SK-N-SH (cell line): Measurements from ENCODE around the gene P3R3URF. TPM values are rescaled to one million over a fixed set of nuclear protein-coding genes. Genes with fewer than 3 reads are reported as not detected.

Experiments
- CTCF ChIA-PET: fragments of 300-600, 350-600 bp; formaldehyde crosslinking; extraction: SDS; loops from one replicate; lab custom pipeline; 2021; lab: Yijun Ruan, JAX
- POLR2A ChIA-PET: fragments of 350-600 bp; sonication (Branson Sonifier 250); formaldehyde crosslinking; extraction: SDS; loops from one replicate; lab custom pipeline; 2020; ENCODE audit warnings: antibody characterized with exemption, inconsistent platforms; lab: Yijun Ruan, JAX
- DNase-seq: peaks from one replicate; pipeline ENCODE4 v3.0.0; 2012
- H2AFZ ChIP-seq: fragments of 200-600 bp; sonication (generic); 2 replicates; pipeline ENCODE4 v1.8.1; 2016; ENCODE audit warnings: antibody characterized with exemption, mild to moderate bottlenecking, low read depth
- H3F3A ChIP-seq: fragments of 200-600 bp; sonication (generic); replicated peaks from 2 replicates; pipeline ENCODE3; 2016; ENCODE audit warnings: antibody characterized with exemption, mild to moderate bottlenecking; ENCODE audit not compliant: insufficient read depth
- H3K27ac ChIP-seq, 2 experiments: fragments of 200-500 bp in 1 of 2; fragments of 200-600 bp in 1 of 2; sonication (Bioruptor generic) in 1 of 2; sonication (generic), shearing (Covaris generic) in 1 of 2; 2 replicates each; pipeline versions ENCODE4 v1.5.1 to v1.6.1; 2014 to 2016; ENCODE audit warnings: low read depth in 2 of 2, inconsistent platforms in 1 of 2, low read length in 1 of 2, mild to moderate bottlenecking in 1 of 2, mixed read lengths in 1 of 2
- H3K27me3 ChIP-seq: fragments of 200-600 bp; sonication (generic), shearing (Covaris generic); 2 replicates; pipeline ENCODE4 v1.6.1; 2016; ENCODE audit warnings: mixed run types; ENCODE audit not compliant: insufficient read depth
- H3K36me3 ChIP-seq, 2 experiments: fragments of 200-500 bp in 1 of 2; fragments of 200-600 bp in 1 of 2; sonication (Bioruptor generic) in 1 of 2; sonication (generic) in 1 of 2; replicated peaks in 1 of 2; 2 replicates each; pipeline versions ENCODE3 to v1.5.1; 2014 to 2016; ENCODE audit warnings: low read length in 1 of 2, mild to moderate bottlenecking in 1 of 2; ENCODE audit not compliant: insufficient read depth in 2 of 2, control insufficient read depth in 1 of 2
- H3K4me1 ChIP-seq, 2 experiments: fragments of 200-500 bp in 1 of 2; fragments of 200-600 bp in 1 of 2; sonication (Bioruptor generic) in 1 of 2; sonication (generic), shearing (Covaris generic) in 1 of 2; 2 replicates each; pipeline versions ENCODE4 v1.5.1 to v1.6.1; 2014 to 2016; ENCODE audit warnings: low read depth in 1 of 2, low read length in 1 of 2, mixed run types in 1 of 2; ENCODE audit not compliant: insufficient read depth in 2 of 2, control insufficient read depth in 1 of 2
- H3K4me2 ChIP-seq: fragments of 200-600 bp; sonication (generic), shearing (Covaris generic); 2 replicates; pipeline ENCODE4 v1.6.1; 2017; ENCODE audit warnings: mixed run types
- H3K4me3 ChIP-seq, 2 experiments: fragments of 200-500 bp in 1 of 2; fragments of 200-600 bp in 1 of 2; sonication (Bioruptor generic) in 1 of 2; sonication (generic), shearing (Covaris generic) in 1 of 2; 2 replicates each; pipeline versions ENCODE4 v1.5.1 to v1.8.1; 2014 to 2016; ENCODE audit warnings: low read depth in 2 of 2, inconsistent platforms in 1 of 2, low read length in 1 of 2, mild to moderate bottlenecking in 1 of 2, mixed read lengths in 1 of 2, moderate library complexity in 1 of 2
- H3K79me2 ChIP-seq: fragments of 200-600 bp; sonication (generic); 2 replicates; pipeline ENCODE4 v1.8.1; 2017; ENCODE audit warnings: mild to moderate bottlenecking; ENCODE audit not compliant: insufficient read depth
- H3K9ac ChIP-seq: fragments of 200-600 bp; sonication (generic); 2 replicates; pipeline ENCODE4 v1.6.1; 2017; ENCODE audit warnings: mixed run types
- H3K9me2 ChIP-seq: fragments of 200-600 bp; sonication (generic); 2 replicates; pipeline ENCODE4 v1.6.1; 2017; ENCODE audit warnings: mixed run types
- H3K9me3 ChIP-seq: fragments of 200-600 bp; sonication (generic); 2 replicates; pipeline ENCODE4 v1.6.1; 2017; ENCODE audit warnings: mixed run types, mild to moderate bottlenecking, moderate library complexity
- H4K20me1 ChIP-seq: fragments of 200-600 bp; sonication (generic); 2 replicates; pipeline ENCODE4 v1.6.1; 2017; ENCODE audit warnings: mild to moderate bottlenecking, mixed run types; ENCODE audit not compliant: insufficient read depth
- CHD2 ChIP-seq: fragments of 150-350 bp; IDR thresholded peaks from 2 replicates; pipeline ENCODE4 v1.6.1; 2018; ENCODE audit warnings: low read length; ENCODE audit not compliant: partially characterized antibody
- EP300 ChIP-seq, 2 experiments: IDR thresholded peaks; 2 replicates each; pipeline versions ENCODE4 v1.4.0 to v1.6.1; 2012; ENCODE audit warnings: borderline replicate concordance in 1 of 2, low read depth in 1 of 2, low read length in 1 of 2
- FOSL2 ChIP-seq: IDR thresholded peaks from 2 replicates; pipeline ENCODE4 v1.4.0; 2012; ENCODE audit warnings: low read depth, mild to moderate bottlenecking, moderate library complexity, borderline replicate concordance
- FOXJ3 ChIP-seq: sonication (generic); formaldehyde crosslinking; IDR thresholded peaks from 2 replicates; pipeline ENCODE4 v1.5.1; 2020; ENCODE audit warnings: mild to moderate bottlenecking, missing genetic modification reagents
- GATA2 ChIP-seq: sonication (generic); formaldehyde crosslinking; IDR thresholded peaks from 2 replicates; pipeline ENCODE4 v1.5.0; 2020; ENCODE audit warnings: mild to moderate bottlenecking, missing genetic modification reagents
- MEF2A ChIP-seq: IDR thresholded peaks from 2 replicates; pipeline ENCODE4 v1.4.0; 2012; ENCODE audit warnings: low read depth, borderline replicate concordance
- MXI1 ChIP-seq: IDR thresholded peaks from 2 replicates; pipeline ENCODE4 v1.6.1; 2012; ENCODE audit warnings: mild to moderate bottlenecking, low read depth, low read length, improper control_type of control experiment
- NRF1 ChIP-seq: IDR thresholded peaks from 2 replicates; pipeline ENCODE4 v1.6.1; 2012; ENCODE audit warnings: low read depth, mild to moderate bottlenecking, low read length
- POLR2AphosphoS5 ChIP-seq: IDR thresholded peaks from 2 replicates; pipeline ENCODE4 v1.6.1; 2012; ENCODE audit warnings: low read depth, low read length
- RAD21 ChIP-seq: IDR thresholded peaks from 2 replicates; pipeline ENCODE4 v1.6.1; 2012; ENCODE audit warnings: mild to moderate bottlenecking, low read length
- RCOR1 ChIP-seq: fragments of 150-350 bp; IDR thresholded peaks from 2 replicates; pipeline ENCODE4 v1.6.1; 2017; ENCODE audit warnings: antibody characterized with exemption, low read length
- SMC3 ChIP-seq: IDR thresholded peaks from 2 replicates; pipeline ENCODE4 v1.6.1; 2012; ENCODE audit warnings: low read depth, low read length, improper control_type of control experiment
- TAF1 ChIP-seq: IDR thresholded peaks from 2 replicates; pipeline ENCODE4 v1.6.1; 2012; ENCODE audit warnings: low read depth, mild to moderate bottlenecking, low read length, moderate library complexity, borderline replicate concordance
- TCF12 ChIP-seq: IDR thresholded peaks from 2 replicates; pipeline ENCODE4 v1.4.0; 2012
- YY1 ChIP-seq: IDR thresholded peaks from 2 replicates; pipeline ENCODE4 v1.4.0; 2012; ENCODE audit warnings: low read depth, mild to moderate bottlenecking
- WGBS: methylation state at CpG from one replicate; pipeline ENCODE4 v1.1.6; 2017; ENCODE audit warnings: low lambda C conversion rate; 5-methylcytosine and 5-hydroxymethylcytosine counted together
- polyA plus RNA-seq, 3 experiments: library from polyadenylated mRNA; depleted of rRNA; stranded (reverse); fragments of >200 nt; gene quantifications; 2 replicates each; pipeline ENCODE4 v1.2.3, GENCODE V29; 2012
- TF ChIP-seq, protein P1 (sequence below): IDR thresholded peaks from 2 replicates; pipeline ENCODE4; 2012
- TF ChIP-seq, protein P2 (sequence below): IDR thresholded peaks from 2 replicates; pipeline ENCODE4 v1.4.0; 2012; ENCODE audit warnings: low read depth, borderline replicate concordance
- TF ChIP-seq, protein P3 (sequence below): fragments of 150-350 bp; IDR thresholded peaks from 2 replicates; pipeline ENCODE4 v1.6.1; 2017; ENCODE audit warnings: antibody characterized with exemption, low read length, low read depth, borderline replicate concordance
- TF ChIP-seq, protein P4 (sequence below): IDR thresholded peaks from 2 replicates; pipeline ENCODE4 v1.4.0; 2012; ENCODE audit warnings: low read depth
- TF ChIP-seq, protein P5 (sequence below): IDR thresholded peaks from 2 replicates; pipeline ENCODE4 v1.6.1; 2012; ENCODE audit warnings: mild to moderate bottlenecking, low read depth, low read length, moderate library complexity

Gene P3R3URF
- polyA plus RNA-seq, 1 of the 3 experiments (the other 2 are of a cell fraction), result not detected

DNA sequence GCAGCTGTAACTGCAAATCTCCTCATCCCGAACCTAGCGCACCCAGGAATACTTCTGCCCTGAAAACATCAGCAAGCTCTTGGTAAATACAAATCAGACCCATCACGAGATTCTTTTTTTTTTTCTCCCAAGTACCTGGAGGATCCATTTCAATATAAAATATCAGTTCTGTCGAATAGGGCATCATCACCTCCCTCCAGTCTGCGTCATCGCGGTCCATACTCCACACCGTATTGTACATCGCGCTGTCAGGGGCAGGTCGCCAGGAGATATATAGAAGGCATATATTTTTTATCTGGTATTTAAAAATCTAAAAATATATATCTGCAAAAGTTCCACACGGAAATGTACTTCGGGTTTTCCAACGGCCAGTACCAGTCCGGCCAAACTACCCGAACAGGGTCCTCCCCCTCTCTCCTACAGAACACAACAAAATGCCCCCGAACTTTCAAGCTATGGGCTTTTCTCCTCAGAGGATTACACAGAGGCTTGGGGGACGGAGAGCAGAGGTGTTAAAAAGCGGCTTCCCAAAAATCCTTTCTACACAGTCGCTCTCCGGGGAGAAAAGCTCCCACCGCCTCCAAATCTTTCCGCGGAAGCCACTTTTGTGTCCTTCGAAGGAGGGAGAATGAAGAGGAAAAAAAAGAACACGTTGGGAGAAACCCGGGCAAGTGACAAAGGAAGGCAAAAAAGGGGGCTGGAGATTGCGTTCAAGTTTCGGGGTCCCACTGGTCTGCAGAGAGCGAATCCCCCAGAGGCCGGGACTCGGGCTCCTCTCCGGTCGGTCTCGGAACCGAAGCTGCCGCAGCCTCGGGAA lies 44.4 kb downstream of the P3R3URF start:
- TF ChIP-seq, protein P1, sequence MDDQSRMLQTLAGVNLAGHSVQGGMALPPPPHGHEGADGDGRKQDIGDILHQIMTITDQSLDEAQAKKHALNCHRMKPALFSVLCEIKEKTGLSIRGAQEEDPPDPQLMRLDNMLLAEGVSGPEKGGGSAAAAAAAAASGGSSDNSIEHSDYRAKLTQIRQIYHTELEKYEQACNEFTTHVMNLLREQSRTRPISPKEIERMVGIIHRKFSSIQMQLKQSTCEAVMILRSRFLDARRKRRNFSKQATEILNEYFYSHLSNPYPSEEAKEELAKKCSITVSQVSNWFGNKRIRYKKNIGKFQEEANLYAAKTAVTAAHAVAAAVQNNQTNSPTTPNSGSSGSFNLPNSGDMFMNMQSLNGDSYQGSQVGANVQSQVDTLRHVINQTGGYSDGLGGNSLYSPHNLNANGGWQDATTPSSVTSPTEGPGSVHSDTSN, result no peak
- no peak; the same call in 1 of the 2 replicates for TF ChIP-seq RAD21
- TF ChIP-seq MXI1, result 0 out of 2 replicates have a peak, but pooled peaks have one; percentile 43
- TF ChIP-seq CHD2, result no peak
- TF ChIP-seq TAF1, result peak; percentile 5; the same call in 1 of the 2 replicates
- TF ChIP-seq YY1, result no peak
- no peak for TF ChIP-seq MEF2A
- H3K4me3 ChIP-seq, result peak overlapping the region; percentile 80 to 99
- peaks cover 16% of the 10 kb centered on the region for H3F3A ChIP-seq
- H3K4me2 ChIP-seq, result peak overlapping the region; percentile 83
- H4K20me1 ChIP-seq, result no peaks in the 10 kb centered on the region
- WGBS, result under 1% methylated on average over 32 of the region's 38 CpGs
- H3K9me3 ChIP-seq, result no peaks in the 10 kb centered on the region
- peak; percentile 36 for DNase-seq
- ChIA-PET CTCF (interaction anchor here (0.6 to 1.8 kb wide), 7 partner anchors 15 to 182 kb away, joined by 3 to 10 read pairs (median 4); no protein-coding TSS in a partner anchor), POLR2A (interaction anchor here (0.6 to 1.7 kb wide), 13 partner anchors 9 to 1092 kb away, joined by 3 to 9 read pairs (median 4); partner anchors contain the start of gene POMGNT1)
- H3K36me3 ChIP-seq, result no peaks in the 10 kb centered on the region
- no peaks in the 10 kb centered on the region for H3K27me3 ChIP-seq
- peaks cover 42% of the 10 kb centered on the region for H3K79me2 ChIP-seq
- H2AFZ ChIP-seq, result peak overlapping the region; percentile 89
- peak overlapping the region; percentile 96 for H3K9ac ChIP-seq
- no peaks in the 10 kb centered on the region for H3K9me2 ChIP-seq
- peaks cover 10 to 20% of the 10 kb centered on the region in 2 experiments; a peak in 2 of 4 replicates for H3K4me1 ChIP-seq
- peak overlapping the region; percentile 98 to 100 for H3K27ac ChIP-seq

DNA sequence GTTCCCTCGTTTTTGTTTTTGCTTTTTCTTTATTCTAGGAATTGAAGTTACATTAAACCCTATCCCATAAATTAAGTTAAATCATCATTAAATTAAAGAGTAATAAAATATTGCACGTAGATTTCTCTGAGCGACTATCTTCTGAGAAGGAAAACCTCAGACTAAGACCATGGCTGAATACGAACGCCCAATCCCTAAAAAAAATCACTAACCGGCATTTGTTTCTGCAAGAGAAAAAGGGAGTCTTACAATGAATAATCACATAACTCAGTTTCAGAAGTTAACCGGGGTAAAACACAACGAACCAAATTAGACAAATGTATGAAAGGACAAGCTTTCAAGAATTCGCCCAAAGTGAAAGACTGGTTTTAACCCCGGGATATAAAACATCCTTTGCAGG lies 45.2 kb downstream of the P3R3URF start:
- Histone ChIP-seq H4K20me1 (no peaks in the 10 kb centered on the region), H3K27ac (peak overlapping the region; percentile 48 to 100; a peak in 3 of 4 replicates), H3K9me2 (no peaks in the 10 kb centered on the region), H3F3A (peaks cover 16% of the 10 kb centered on the region), H3K27me3 (no peaks in the 10 kb centered on the region), H3K79me2 (peaks cover 48% of the 10 kb centered on the region), H3K4me2 (peak overlapping the region; percentile 83), H3K4me1 (peaks cover 10 to 14% of the 10 kb centered on the region in 2 experiments; a peak in 2 of 4 replicates), H3K4me3 (peak overlapping the region; percentile 80 to 99), H2AFZ (peak overlapping the region; percentile 85), H3K9ac (peak overlapping the region; percentile 96), H3K36me3 (no peaks in the 10 kb centered on the region), H3K9me3 (no peaks in the 10 kb centered on the region)
- POLR2A ChIA-PET, result interaction anchor here (0.7 to 1.7 kb wide), 2 partner anchors 8 to 1092 kb away, joined by 5 to 9 read pairs; no protein-coding TSS in a partner anchor
- 2% methylated on average over 10 of the region's 10 CpGs for WGBS
- DNase-seq, result no peak
- CTCF ChIA-PET, result interaction anchor here (0.6 to 1.8 kb wide), 5 partner anchors 50 to 181 kb away, joined by 3 to 10 read pairs (median 4); no protein-coding TSS in a partner anchor
- TF ChIP-seq, protein P2, sequence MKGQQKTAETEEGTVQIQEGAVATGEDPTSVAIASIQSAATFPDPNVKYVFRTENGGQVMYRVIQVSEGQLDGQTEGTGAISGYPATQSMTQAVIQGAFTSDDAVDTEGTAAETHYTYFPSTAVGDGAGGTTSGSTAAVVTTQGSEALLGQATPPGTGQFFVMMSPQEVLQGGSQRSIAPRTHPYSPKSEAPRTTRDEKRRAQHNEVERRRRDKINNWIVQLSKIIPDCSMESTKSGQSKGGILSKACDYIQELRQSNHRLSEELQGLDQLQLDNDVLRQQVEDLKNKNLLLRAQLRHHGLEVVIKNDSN, result no peak
- TF ChIP-seq, protein P3, sequence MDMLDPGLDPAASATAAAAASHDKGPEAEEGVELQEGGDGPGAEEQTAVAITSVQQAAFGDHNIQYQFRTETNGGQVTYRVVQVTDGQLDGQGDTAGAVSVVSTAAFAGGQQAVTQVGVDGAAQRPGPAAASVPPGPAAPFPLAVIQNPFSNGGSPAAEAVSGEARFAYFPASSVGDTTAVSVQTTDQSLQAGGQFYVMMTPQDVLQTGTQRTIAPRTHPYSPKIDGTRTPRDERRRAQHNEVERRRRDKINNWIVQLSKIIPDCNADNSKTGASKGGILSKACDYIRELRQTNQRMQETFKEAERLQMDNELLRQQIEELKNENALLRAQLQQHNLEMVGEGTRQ, result no peak
- TF ChIP-seq TCF12 (no peak), RCOR1 (no peak), NRF1 (no peak), FOSL2 (no peak), EP300 (IDR thresholded peaks at IDR 0.05; ENCODE audit: borderline replicate concordance in 1 of 2, low read depth in 1 of 2, low read length in 1 of 2) (no peak), GATA2 (no peak), SMC3 (no peak), POLR2AphosphoS5 (no peak), FOXJ3 (no peak)
- TF ChIP-seq, protein P4, sequence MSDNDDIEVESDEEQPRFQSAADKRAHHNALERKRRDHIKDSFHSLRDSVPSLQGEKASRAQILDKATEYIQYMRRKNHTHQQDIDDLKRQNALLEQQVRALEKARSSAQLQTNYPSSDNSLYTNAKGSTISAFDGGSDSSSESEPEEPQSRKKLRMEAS, result no peak
- TF ChIP-seq, protein P5, sequence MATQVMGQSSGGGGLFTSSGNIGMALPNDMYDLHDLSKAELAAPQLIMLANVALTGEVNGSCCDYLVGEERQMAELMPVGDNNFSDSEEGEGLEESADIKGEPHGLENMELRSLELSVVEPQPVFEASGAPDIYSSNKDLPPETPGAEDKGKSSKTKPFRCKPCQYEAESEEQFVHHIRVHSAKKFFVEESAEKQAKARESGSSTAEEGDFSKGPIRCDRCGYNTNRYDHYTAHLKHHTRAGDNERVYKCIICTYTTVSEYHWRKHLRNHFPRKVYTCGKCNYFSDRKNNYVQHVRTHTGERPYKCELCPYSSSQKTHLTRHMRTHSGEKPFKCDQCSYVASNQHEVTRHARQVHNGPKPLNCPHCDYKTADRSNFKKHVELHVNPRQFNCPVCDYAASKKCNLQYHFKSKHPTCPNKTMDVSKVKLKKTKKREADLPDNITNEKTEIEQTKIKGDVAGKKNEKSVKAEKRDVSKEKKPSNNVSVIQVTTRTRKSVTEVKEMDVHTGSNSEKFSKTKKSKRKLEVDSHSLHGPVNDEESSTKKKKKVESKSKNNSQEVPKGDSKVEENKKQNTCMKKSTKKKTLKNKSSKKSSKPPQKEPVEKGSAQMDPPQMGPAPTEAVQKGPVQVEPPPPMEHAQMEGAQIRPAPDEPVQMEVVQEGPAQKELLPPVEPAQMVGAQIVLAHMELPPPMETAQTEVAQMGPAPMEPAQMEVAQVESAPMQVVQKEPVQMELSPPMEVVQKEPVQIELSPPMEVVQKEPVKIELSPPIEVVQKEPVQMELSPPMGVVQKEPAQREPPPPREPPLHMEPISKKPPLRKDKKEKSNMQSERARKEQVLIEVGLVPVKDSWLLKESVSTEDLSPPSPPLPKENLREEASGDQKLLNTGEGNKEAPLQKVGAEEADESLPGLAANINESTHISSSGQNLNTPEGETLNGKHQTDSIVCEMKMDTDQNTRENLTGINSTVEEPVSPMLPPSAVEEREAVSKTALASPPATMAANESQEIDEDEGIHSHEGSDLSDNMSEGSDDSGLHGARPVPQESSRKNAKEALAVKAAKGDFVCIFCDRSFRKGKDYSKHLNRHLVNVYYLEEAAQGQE, result no peak
